Measurements from ENCODE around the gene TENM3. TPM values are rescaled to one million over a fixed set of nuclear protein-coding genes. Genes with fewer than 3 reads are reported as not detected.

The TENM3 gene
- total RNA-seq, 1 donor from 2014 or later, result not detected

DNA sequence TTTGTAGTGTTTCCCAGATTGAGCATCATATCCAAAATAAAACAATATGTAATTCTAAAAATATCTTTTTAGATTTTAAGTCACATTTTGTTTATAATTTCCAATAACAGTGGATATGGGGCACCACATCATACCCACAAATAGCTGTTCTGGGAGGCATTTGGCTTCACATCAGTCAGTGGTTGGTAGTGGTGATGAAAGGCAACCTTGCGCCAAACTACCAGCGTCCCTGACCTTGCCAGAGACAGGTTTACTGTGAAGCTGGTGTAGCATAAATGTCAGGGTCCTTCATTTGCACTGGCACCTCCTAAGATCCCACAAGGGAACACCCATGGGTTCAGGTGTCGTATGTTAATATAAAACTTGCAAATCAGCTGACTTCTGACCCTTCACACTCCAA, 451.8 kb downstream of the TENM3 start:
- Mint-ChIP-seq H3K4me1 (no peaks in the 10 kb centered on the region), H3K27me3 (peaks cover 3% of the 10 kb centered on the region), H3K9me3 (no peaks in the 10 kb centered on the region), H3K36me3 (ENCODE audit: low read depth) (no peaks in the 10 kb centered on the region), H3K27ac (no peak overlapping the region), H3K4me3 (no peak overlapping the region)
- ChIA-PET POLR2A (no interaction called here), CTCF (no interaction called here)
- DNase-seq (no peak), ATAC-seq (ENCODE audit: low read depth) (no peak)
- intact Hi-C loops (cut with micrococcal nuclease), result no loop called here
- TF ChIP-seq, protein P1, sequence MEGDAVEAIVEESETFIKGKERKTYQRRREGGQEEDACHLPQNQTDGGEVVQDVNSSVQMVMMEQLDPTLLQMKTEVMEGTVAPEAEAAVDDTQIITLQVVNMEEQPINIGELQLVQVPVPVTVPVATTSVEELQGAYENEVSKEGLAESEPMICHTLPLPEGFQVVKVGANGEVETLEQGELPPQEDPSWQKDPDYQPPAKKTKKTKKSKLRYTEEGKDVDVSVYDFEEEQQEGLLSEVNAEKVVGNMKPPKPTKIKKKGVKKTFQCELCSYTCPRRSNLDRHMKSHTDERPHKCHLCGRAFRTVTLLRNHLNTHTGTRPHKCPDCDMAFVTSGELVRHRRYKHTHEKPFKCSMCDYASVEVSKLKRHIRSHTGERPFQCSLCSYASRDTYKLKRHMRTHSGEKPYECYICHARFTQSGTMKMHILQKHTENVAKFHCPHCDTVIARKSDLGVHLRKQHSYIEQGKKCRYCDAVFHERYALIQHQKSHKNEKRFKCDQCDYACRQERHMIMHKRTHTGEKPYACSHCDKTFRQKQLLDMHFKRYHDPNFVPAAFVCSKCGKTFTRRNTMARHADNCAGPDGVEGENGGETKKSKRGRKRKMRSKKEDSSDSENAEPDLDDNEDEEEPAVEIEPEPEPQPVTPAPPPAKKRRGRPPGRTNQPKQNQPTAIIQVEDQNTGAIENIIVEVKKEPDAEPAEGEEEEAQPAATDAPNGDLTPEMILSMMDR (IDR thresholded peaks at IDR 0.05), result no peak

DNA sequence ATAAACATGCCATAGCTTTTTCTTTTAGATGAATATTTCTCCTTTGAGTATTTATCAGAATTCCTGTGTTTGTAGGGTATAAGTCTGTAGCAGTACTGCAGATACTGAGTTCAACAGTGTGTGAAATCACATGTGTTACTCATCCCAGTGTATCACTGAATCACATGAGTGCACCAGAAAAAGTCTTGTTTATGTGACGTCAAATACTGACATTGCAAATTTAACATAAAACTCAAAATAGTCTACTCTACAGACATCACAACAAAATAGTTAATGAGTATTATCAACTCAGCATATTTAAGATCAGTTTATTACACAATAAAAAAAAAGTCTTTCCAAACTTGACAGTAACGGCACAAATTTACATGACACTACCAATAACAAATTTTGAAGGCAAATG, 452.6 kb downstream of the TENM3 start:
- peaks cover 3% of the 10 kb centered on the region for H3K27me3 Mint-ChIP-seq
- TF ChIP-seq, protein P1 (IDR thresholded peaks at IDR 0.05), result no peak
- POLR2A ChIA-PET, result no interaction called here

DNA sequence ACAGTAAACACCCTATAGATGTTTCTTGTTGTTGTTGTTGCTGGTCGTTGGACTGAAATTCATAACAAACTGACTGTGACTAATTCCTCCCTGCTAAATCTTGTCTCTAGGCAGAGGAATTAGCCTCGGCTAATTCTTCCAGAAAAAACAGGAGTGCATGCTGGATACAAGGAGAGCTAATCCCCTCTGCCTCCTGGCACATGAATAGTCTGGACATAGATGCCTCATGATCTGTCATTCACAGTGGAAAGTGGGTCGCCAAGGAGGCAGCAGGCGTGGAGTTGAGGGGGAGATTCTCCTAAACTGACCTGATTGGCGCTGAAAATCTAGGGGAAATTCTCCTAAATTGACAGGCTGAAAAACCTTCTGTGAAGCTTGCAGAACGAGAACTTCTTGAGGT, 453.9 kb downstream of the TENM3 start:
- Mint-ChIP-seq H3K36me3 (ENCODE audit: low read depth) (no peaks in the 10 kb centered on the region), H3K9me3 (no peaks in the 10 kb centered on the region), H3K4me3 (no peak overlapping the region), H3K4me1 (no peaks in the 10 kb centered on the region), H3K27me3 (peaks cover 3% of the 10 kb centered on the region), H3K27ac (no peak overlapping the region)
- TF ChIP-seq, protein P1 (IDR thresholded peaks at IDR 0.05), result no peak
- POLR2A ChIA-PET, result no interaction called here
- intact Hi-C loops (cut with micrococcal nuclease), result no loop called here
- CTCF ChIA-PET, result no interaction called here
- ATAC-seq (ENCODE audit: low read depth), result no peak
- no peak for DNase-seq

More for the DNA sequence above, 452.6 kb downstream of the TENM3 start:
- intact Hi-C loops (cut with micrococcal nuclease), result no loop called here
- DNase-seq (no peak), ATAC-seq (ENCODE audit: low read depth) (no peak)
- H3K4me1 Mint-ChIP-seq, result no peaks in the 10 kb centered on the region
- no peaks in the 10 kb centered on the region for H3K9me3 Mint-ChIP-seq
- CTCF ChIA-PET, result no interaction called here
- no peaks in the 10 kb centered on the region for H3K36me3 Mint-ChIP-seq (ENCODE audit: low read depth)
- no peak overlapping the region for H3K4me3 Mint-ChIP-seq
- no peak overlapping the region for H3K27ac Mint-ChIP-seq

DNA sequence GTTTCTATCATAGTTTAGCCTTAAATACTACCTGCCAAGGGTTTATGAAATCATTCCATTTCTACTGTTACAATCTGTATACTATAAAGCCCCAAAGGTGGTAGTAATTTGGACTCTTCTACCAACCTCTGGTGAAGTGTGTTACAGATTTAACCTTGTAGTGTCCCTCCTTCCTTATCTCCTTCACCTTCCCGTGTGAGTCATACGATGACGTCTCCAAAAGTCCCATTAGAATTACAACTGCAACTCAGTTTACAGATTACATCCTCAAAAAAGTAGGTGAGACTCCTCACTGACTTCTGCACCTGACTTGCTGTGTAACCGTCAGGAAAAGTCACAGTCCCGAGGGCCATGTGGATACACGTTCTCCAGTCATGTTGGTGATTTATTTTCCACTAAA, 455.0 kb downstream of the TENM3 start:
- Mint-ChIP-seq H3K4me1 (no peaks in the 10 kb centered on the region), H3K27ac (no peak overlapping the region), H3K36me3 (ENCODE audit: low read depth) (no peaks in the 10 kb centered on the region), H3K9me3 (no peaks in the 10 kb centered on the region), H3K4me3 (no peak overlapping the region), H3K27me3 (peaks cover 3% of the 10 kb centered on the region)
- ATAC-seq (ENCODE audit: low read depth) (no peak), DNase-seq (no peak)
- POLR2A ChIA-PET, result no interaction called here
- CTCF ChIA-PET, result no interaction called here
- intact Hi-C loops (cut with micrococcal nuclease), result no loop called here
- TF ChIP-seq, protein P1 (IDR thresholded peaks at IDR 0.05), result no peak

DNA sequence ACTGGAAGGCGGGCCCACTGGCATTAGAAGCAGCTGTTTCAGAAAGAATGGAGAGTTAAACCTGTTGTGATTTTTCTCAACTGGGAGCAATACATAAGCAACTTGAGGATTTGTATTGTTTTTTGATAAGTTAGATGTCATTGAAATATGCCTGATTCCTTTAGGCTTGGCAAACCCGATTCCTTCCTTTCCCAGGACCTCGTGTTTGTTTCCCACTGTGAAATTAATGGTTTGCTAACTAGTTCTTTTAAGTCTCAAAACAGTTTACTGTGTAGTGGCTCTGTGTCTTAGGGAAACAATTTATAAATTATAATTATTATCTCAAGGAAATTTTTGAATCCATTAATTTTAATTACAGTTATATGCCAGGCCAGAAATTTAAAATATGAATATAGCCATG, 456.0 kb downstream of the TENM3 start:
- no peak for ATAC-seq (ENCODE audit: low read depth)
- no peak overlapping the region for H3K4me3 Mint-ChIP-seq
- POLR2A ChIA-PET, result no interaction called here
- H3K27me3 Mint-ChIP-seq, result peaks cover 3% of the 10 kb centered on the region
- CTCF ChIA-PET, result no interaction called here
- H3K4me1 Mint-ChIP-seq, result no peaks in the 10 kb centered on the region
- no peaks in the 10 kb centered on the region for H3K9me3 Mint-ChIP-seq
- intact Hi-C loops (cut with micrococcal nuclease), result no loop called here
- TF ChIP-seq, protein P1 (IDR thresholded peaks at IDR 0.05), result no peak
- H3K27ac Mint-ChIP-seq, result no peak overlapping the region
- H3K36me3 Mint-ChIP-seq (ENCODE audit: low read depth), result no peaks in the 10 kb centered on the region
- no peak for DNase-seq
